Muscle layer of colon (tissue), 2 donors: Measurements from ENCODE around the gene LILRB4.
"Not testable (repeated sequence)": the region's sequence is repeated elsewhere in the genome, so short reads cannot be mapped to it uniquely, and the experiment has no call there.

Experiments
- H3K27ac ChIP-seq: one replicate; pipeline ENCODE4 v1.7.0; 2013; ENCODE audit warnings: low read depth, mild to moderate bottlenecking, low read length, moderate library complexity
- H3K27me3 ChIP-seq, 2 donors: one replicate each; pipeline ENCODE4 v1.7.0; 2013; ENCODE audit warnings: low read length in 2 of 2, mild to moderate bottlenecking in 2 of 2; ENCODE audit not compliant: insufficient read depth in 2 of 2, control insufficient read depth in 1 of 2
- H3K36me3 ChIP-seq: one replicate; pipeline ENCODE4 v1.7.0; 2013; ENCODE audit warnings: mild to moderate bottlenecking, low read length; ENCODE audit not compliant: insufficient read depth
- H3K4me1 ChIP-seq: one replicate; pipeline ENCODE4 v1.7.0; 2013; ENCODE audit warnings: mild to moderate bottlenecking, low read length; ENCODE audit not compliant: insufficient read depth
- H3K4me3 ChIP-seq, 2 donors: one replicate each; pipeline ENCODE4 v1.7.0; 2013; ENCODE audit warnings: low read length in 2 of 2, low read depth in 1 of 2, mild to moderate bottlenecking in 1 of 2, moderate library complexity in 1 of 2
- H3K9ac ChIP-seq: one replicate; pipeline ENCODE4 v1.7.0; 2013; ENCODE audit warnings: low read length
- H3K9me3 ChIP-seq: one replicate; pipeline ENCODE4 v1.7.0; 2013; ENCODE audit warnings: mild to moderate bottlenecking, low read length
- donor health status: abdominal sarcoma.
- donor health status: Adenocarcinoma of cecum.

LILRB4 gene

DNA sequence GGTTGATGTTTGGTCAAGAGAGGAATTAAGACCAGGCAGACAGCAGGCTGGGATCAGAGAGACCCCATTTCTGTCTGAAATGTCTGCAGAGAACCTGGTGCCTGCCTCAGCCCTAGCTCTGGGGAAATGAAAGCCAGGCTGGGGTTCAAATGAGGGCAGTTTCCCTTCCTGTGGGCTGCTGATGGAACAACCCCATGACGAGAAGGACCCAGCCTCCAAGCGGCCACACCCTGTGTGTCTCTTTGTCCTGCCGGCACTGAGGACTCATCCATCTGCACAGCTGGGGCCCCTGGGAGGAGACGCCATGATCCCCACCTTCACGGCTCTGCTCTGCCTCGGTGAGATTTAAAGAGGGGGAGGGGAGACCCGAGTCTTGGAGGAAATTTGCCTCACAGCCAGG lies at the start of gene LILRB4:
TSS of gene LILRB4 (plus strand) at position 256 of the 400 bp plus-strand sequence. CDS start at position 305, 49 bp downstream.
- no peak within 1 kb of the TSS for H3K9ac ChIP-seq
- H3K27me3 ChIP-seq = peaks cover 0 to 6% of the 10 kb centered on the region in 2 donors
- no peak within 1 kb of the TSS for H3K27ac ChIP-seq
- H3K9me3 ChIP-seq = no peaks in the 10 kb centered on the region
- no peaks in the 10 kb centered on the region for H3K36me3 ChIP-seq
- H3K4me1 ChIP-seq = no peaks in the 10 kb centered on the region
- H3K4me3 ChIP-seq = no peak within 1 kb of the TSS

DNA sequence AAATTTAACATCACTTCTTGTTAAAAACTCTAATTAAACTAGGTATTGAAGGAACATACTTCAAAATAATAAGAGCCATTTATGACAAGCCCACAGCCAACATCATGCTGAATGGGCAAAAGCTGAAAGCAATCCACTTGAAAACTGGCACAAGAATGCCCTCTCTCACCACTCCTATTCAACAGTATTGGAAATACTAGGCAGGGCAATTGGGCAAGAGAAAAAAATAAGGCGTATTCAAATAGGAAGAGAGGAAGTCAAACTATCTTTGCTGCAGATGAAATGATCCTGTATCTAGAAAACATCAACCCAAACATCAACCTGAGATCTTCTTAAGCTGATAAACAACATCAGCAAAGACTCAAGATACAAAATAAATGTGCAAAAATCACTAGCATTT lies 48.1 kb upstream of the LILRB4 start:
- H3K36me3 ChIP-seq = no peaks in the 10 kb centered on the region
- no peak overlapping the region for H3K9ac ChIP-seq
- no peak overlapping the region for H3K27ac ChIP-seq
- no peaks in the 10 kb centered on the region for H3K4me1 ChIP-seq
- no peaks in the 10 kb centered on the region for H3K27me3 ChIP-seq
- no peak overlapping the region for H3K4me3 ChIP-seq
- no peaks in the 10 kb centered on the region for H3K9me3 ChIP-seq

DNA sequence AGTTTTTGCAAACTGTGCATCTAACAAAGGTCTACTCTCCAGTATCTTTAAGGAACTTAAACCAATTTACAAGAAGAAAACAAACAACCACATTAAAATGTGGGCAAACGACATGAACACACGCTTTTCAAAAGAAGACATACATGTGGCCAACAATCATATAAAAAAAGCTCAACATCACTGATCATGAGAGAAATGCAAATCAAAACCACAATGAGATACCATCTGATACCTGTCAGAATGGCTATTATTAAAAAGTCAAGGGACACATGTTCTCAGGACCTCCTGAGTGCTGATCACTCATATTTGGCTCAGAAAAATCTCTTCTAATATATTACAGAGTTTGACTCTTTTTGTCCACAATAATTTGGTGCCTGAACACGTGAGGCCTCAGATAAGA lies 46.7 kb upstream of the LILRB4 start:
- Histone ChIP-seq H3K9me3 (no peaks in the 10 kb centered on the region), H3K4me1 (no peaks in the 10 kb centered on the region), H3K4me3 (no peak overlapping the region), H3K27me3 (no peaks in the 10 kb centered on the region), H3K9ac (no peak overlapping the region), H3K36me3 (no peaks in the 10 kb centered on the region), H3K27ac (no peak overlapping the region)

DNA sequence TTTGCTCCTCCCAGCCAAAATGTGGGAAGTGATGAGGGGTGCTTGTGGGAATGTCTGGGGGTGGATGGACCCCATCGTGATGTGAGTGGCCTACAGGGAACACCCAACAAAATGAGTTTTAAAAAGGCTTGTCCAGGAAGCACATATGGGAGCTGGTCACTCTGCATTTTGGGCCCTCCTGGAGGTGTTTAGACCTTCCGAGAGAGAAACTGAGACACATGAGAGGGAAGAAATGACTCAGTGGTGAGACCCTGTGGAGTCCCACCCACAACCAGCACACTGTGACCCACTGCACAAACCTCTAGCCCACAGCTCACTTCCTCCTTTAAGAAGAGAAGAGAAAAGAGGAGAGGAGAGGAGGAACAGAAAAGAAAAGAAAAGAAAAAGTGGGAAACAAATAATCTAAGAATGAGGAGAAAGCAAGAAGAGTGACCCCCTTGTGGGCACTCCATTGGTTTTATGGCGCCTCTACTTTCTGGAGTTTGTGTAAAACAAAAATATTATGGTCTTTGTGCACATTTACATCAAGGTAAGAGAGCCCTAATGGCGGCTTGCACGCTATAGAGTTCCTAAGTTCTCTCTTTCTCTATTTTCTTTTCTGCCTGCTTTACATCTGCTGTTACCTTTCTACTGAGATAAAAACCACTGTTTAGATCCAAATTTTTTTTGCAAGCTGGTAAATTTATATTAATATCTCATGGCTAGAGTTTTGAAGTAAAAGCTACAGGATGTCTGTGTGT lies 45.8 kb upstream of the LILRB4 start:
- Histone ChIP-seq H3K27ac (no peak overlapping the region), H3K36me3 (no peaks in the 10 kb centered on the region), H3K4me1 (no peaks in the 10 kb centered on the region), H3K27me3 (no peaks in the 10 kb centered on the region), H3K9me3 (no peaks in the 10 kb centered on the region), H3K9ac (no peak overlapping the region), H3K4me3 (no peak overlapping the region)

DNA sequence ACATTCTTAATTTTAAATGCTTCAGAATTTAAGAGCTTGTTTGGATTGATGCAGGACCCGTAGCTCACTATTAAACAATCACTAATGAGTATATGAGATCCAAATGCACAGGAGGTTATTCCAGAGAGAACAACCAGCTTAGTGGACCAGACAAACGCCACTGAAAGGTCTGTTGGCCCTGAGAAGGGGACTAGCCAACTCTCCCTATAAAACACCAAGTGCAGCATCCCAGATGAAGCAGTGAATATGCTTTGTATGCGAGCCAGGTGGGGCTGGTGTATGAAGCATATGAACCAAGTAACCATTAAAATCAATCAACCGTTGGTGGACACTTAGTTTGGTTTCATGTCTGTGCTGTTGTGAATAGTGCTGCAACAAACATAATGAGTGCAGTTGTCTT lies 42.3 kb upstream of the LILRB4 start:
- H3K4me1 ChIP-seq = no peaks in the 10 kb centered on the region
- H3K27me3 ChIP-seq = no peaks in the 10 kb centered on the region
- no peak overlapping the region for H3K9ac ChIP-seq
- no peak overlapping the region for H3K4me3 ChIP-seq
- no peaks in the 10 kb centered on the region for H3K9me3 ChIP-seq
- no peaks in the 10 kb centered on the region for H3K36me3 ChIP-seq
- H3K27ac ChIP-seq = no peak overlapping the region

DNA sequence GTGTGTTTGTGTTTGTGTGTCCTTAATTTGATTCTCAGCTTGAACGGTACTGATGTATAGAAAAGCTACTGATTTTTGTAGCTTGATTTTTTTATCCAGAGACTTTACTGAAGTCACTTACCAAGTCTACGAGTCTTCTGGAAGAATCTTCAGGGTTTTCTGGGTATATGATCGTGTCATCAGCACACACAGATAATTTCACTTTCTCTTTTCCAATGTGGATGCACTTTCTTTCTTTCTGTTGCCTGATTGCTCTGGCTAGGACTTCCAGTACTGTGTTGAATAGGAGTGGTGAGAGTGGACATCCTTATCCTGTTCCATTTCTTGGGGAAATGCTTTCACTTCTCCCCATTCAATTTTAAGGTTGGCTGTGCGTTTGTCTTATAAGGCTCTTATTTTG lies 40.4 kb upstream of the LILRB4 start:
- Histone ChIP-seq H3K9me3 (no peaks in the 10 kb centered on the region), H3K27me3 (no peaks in the 10 kb centered on the region), H3K36me3 (no peaks in the 10 kb centered on the region), H3K9ac (no peak overlapping the region), H3K4me1 (no peaks in the 10 kb centered on the region), H3K4me3 (no peak overlapping the region), H3K27ac (no peak overlapping the region)

DNA sequence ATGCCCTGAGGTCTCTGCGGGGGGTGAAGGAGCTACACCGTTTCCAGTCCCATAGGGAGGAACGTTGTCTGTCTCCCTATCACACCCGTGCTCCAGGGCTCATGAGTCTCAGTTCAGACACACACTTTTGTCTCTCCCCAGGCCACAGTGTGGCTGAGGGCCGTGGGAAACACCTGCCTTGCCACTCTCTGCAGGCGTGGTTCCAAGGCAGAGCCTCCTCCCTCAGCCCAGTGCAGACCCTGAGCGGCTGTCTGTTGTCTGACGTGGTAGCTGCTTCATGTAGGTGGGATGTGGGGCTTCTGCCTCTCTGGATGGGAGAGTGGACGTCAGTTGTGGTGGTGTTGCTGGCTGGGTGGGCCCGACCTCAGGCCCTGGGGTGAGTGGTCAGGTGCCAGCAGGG lies 38.6 kb upstream of the LILRB4 start:
- H3K4me1 ChIP-seq, H3K9me3 ChIP-seq, H3K36me3 ChIP-seq, H3K27me3 ChIP-seq, H3K4me3 ChIP-seq, H3K27ac ChIP-seq, H3K9ac ChIP-seq: not testable (repeated sequence)

DNA sequence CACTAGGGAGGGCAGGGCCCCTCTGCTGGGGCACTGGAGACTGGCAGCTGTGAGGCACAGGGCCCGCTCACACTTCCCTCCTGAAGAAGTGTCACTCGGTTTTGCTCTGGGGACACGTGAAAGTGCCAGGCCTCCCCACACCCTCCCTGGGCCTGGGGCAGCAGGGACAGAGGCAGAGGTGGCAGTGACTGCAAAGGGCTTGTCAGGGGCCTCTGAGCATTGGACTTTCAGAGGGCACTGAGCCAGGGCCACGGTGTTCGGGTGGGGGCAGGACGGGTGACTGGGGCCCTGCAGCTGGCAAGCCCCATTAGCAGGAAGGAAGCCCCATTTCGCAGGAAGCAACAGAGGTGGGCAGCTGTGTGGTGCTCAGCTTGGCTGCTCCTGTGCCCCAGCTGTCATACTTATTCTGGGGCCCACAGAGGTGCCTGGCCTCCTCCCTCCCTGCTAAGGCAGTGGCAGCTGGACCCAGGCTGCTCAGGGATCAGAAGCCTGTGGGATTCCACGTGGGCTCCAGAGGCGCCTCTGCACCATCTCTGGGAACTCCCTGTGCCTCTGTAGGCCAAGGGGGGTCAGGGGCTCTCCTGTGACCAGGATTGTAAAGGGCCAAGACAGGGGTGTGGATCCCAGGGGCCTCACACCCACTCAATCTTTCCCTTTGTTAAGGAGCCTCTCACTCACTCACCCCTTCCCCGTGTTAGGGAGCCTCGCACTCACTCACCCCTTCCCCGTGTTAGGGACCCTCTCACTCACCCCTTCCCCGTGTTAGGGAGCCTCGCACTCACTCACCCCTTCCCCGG lies 37.7 kb upstream of the LILRB4 start:
- H3K36me3 ChIP-seq, H3K4me1 ChIP-seq, H3K4me3 ChIP-seq, H3K27me3 ChIP-seq, H3K27ac ChIP-seq, H3K9ac ChIP-seq, H3K9me3 ChIP-seq: not testable (repeated sequence)

DNA sequence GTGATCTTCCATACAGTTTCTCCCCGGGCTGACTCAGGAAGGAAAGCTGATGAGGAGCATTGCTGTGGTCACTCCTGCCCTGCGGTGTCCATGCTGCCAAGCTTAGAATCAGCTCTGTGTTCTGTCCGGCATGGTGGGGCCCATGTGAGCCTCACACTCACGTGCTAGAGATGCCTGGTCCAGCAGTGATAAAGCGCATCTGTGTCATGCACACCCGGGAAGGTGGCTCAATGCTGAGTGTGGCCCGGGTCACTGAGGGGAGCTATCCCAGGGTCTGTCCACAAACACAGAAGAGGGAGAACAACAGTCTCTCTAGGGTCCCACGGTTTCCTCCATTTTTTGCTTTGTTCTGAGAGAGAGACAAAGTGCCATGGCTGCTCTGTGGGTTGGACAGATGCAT lies 36.0 kb upstream of the LILRB4 start:
- Histone ChIP-seq H3K27me3 (no peaks in the 10 kb centered on the region), H3K4me3 (no peak overlapping the region), H3K4me1 (no peaks in the 10 kb centered on the region), H3K9me3 (no peaks in the 10 kb centered on the region), H3K36me3 (no peaks in the 10 kb centered on the region), H3K27ac (no peak overlapping the region), H3K9ac (no peak overlapping the region)

DNA sequence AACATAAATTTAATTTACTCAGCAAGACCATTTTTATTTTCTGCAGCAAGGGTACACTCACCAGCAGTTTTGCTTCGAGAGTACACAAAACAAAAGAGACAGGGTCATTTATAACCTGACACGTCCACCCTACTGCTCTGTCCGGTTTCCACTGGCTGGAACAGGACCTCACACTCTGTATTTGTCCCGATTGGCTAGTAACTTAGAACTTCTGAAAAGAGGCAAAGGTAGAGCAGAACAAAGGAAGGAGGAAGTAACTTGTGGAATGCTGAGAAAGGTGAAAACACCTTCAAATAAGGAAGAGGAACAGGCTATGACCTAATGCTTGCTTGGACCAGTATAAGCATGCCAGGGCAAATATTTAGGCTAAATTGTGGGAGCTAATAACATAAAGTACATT lies 34.9 kb upstream of the LILRB4 start:
- H3K9me3 ChIP-seq, H3K4me1 ChIP-seq, H3K27ac ChIP-seq, H3K36me3 ChIP-seq, H3K27me3 ChIP-seq, H3K9ac ChIP-seq, H3K4me3 ChIP-seq: not testable (repeated sequence)

DNA sequence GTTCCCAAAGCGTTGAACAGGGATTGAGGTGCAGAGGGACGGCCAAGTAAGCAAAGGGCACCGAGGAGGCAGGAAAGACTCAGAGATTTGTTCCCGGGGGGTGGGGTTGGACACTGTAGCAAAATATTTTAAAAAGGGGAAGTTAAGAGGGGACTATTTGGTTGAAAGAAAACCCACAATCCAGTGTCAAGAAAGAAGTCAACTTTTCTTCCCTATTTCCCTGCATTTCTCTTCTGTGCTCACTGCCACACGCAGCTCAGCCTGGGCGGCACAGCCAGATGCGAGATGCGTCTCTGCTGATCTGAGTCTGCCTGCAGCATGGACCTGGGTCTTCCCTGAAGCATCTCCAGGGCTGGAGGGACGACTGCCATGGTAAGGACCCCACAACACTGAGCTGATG lies 32.5 kb upstream of the LILRB4 start, which contains the start of gene LILRB1:
TSS of gene LILRB1 (plus strand) at position 223 of the 400 bp plus-strand sequence. CDS start 590 bp downstream, outside the sequence.
- not testable (repeated sequence) for H3K27ac ChIP-seq

DNA sequence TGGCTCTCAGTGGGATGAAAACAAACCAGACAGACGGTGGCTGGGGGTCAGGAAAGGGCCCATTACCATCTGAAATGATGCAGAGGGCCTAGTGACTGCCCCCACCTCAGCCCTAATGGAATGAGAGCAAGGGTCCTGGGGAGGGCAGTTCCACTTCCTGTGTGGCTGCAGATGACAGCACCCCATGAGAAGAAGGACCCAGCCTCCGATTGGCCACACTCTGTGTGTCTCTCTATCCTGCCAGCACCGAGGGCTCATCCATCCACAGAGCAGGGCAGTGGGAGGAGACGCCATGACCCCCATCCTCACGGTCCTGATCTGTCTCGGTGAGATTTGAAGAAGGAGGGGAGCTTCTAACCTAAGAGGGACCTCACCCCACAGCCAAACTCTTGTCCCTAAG lies 32.0 kb upstream of the LILRB4 start:
- no peak overlapping the region for H3K4me3 ChIP-seq

More for the DNA sequence above, 32.5 kb upstream of the LILRB4 start, which contains the start of gene LILRB1:
- not testable (repeated sequence) for H3K36me3 ChIP-seq, H3K9me3 ChIP-seq, H3K27me3 ChIP-seq, H3K4me1 ChIP-seq, H3K9ac ChIP-seq, H3K4me3 ChIP-seq

More for the DNA sequence above, 32.0 kb upstream of the LILRB4 start:
- no peak overlapping the region for H3K27ac ChIP-seq
- no peaks in the 10 kb centered on the region for H3K36me3 ChIP-seq
- no peaks in the 10 kb centered on the region for H3K4me1 ChIP-seq
- no peaks in the 10 kb centered on the region for H3K27me3 ChIP-seq
- no peak overlapping the region for H3K9ac ChIP-seq
- H3K9me3 ChIP-seq = no peaks in the 10 kb centered on the region
